Measurements from ENCODE around the gene FGD2. TPM values are rescaled to one million over a fixed set of nuclear protein-coding genes. Genes with fewer than 3 reads are reported as not detected.

Gene FGD2
- total and polyA plus RNA-seq, 9 of the 15 experiments (the other 6 are each of a cell fraction or from before 2014, with no cell fraction given): 0.09 TPM; not detected in 8

DNA sequence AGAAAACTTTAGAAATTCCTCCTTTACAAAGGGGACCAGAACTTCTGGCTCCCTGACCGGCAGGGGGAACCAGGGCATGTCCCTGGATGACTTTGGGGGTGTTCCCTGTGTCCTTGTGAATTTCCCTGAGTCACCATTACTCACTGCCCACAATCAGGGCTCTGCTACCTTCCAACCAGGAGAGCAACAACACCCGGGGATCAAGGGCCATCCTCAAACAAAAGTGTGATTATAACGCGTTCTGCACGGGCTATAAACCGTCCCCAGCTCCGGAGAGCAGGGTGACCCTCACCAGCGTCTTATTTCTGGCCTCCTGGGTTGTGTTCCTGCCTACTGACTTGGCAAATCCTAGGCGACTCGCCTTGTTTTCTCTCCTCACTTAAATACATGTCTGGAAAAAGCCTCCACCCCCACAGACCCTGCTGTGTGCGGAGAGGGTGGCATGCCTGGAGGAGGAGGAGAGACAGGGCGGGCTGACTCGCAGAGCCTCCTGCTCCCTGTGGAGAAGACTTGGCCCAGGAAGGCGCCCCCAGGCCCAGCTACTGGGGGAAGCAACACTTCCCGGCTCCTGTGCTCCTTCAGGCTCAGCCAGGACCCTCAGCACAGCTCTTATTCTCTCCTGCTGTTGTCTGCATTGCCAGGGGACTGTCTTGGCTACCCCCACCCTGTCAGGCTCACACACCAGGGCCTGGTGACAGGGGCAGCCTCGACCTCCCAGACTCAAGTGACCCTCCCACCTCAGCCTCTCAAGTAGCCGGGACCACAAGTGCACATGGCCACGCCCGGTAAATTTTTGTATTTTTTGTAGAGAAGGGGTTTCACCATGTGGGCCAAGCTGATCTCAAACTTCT, 54.1 kb downstream of the FGD2 start (continued):
- TF ChIP-seq BRD4 (IDR thresholded peaks at IDR 0.05): no peak; the same call in 1 of the 2 replicates
- TF ChIP-seq CTBP1 (IDR thresholded peaks at IDR 0.05; ENCODE audit: borderline replicate concordance): peak; percentile 94
- peak; percentile 87 for TF ChIP-seq ZEB2 (IDR thresholded peaks at IDR 0.05)
- no peak; the same call in 1 of the 2 replicates for TF ChIP-seq TAL1 (IDR thresholded peaks at IDR 0.05)
- TF ChIP-seq SREBF1 (IDR thresholded peaks at IDR 0.05; ENCODE audit: borderline replicate concordance, low read depth, low read length): no peak
- peak; percentile 47; the same call in 1 of the 2 replicates for TF ChIP-seq TOE1 (IDR thresholded peaks at IDR 0.05; ENCODE audit: borderline replicate concordance)
- TF ChIP-seq TOE1 (CRISPR knock-in tag; IDR thresholded peaks at IDR 0.05; ENCODE audit: borderline replicate concordance, low read depth): no peak
- no peak for TF ChIP-seq ZNF436 (CRISPR knock-in tag; IDR thresholded peaks at IDR 0.05)
- TF ChIP-seq ELF1 (tag; IDR thresholded peaks at IDR 0.05): 0 out of 2 replicates have a peak, but pooled peaks have one; percentile 28
- TF ChIP-seq, protein P1, sequence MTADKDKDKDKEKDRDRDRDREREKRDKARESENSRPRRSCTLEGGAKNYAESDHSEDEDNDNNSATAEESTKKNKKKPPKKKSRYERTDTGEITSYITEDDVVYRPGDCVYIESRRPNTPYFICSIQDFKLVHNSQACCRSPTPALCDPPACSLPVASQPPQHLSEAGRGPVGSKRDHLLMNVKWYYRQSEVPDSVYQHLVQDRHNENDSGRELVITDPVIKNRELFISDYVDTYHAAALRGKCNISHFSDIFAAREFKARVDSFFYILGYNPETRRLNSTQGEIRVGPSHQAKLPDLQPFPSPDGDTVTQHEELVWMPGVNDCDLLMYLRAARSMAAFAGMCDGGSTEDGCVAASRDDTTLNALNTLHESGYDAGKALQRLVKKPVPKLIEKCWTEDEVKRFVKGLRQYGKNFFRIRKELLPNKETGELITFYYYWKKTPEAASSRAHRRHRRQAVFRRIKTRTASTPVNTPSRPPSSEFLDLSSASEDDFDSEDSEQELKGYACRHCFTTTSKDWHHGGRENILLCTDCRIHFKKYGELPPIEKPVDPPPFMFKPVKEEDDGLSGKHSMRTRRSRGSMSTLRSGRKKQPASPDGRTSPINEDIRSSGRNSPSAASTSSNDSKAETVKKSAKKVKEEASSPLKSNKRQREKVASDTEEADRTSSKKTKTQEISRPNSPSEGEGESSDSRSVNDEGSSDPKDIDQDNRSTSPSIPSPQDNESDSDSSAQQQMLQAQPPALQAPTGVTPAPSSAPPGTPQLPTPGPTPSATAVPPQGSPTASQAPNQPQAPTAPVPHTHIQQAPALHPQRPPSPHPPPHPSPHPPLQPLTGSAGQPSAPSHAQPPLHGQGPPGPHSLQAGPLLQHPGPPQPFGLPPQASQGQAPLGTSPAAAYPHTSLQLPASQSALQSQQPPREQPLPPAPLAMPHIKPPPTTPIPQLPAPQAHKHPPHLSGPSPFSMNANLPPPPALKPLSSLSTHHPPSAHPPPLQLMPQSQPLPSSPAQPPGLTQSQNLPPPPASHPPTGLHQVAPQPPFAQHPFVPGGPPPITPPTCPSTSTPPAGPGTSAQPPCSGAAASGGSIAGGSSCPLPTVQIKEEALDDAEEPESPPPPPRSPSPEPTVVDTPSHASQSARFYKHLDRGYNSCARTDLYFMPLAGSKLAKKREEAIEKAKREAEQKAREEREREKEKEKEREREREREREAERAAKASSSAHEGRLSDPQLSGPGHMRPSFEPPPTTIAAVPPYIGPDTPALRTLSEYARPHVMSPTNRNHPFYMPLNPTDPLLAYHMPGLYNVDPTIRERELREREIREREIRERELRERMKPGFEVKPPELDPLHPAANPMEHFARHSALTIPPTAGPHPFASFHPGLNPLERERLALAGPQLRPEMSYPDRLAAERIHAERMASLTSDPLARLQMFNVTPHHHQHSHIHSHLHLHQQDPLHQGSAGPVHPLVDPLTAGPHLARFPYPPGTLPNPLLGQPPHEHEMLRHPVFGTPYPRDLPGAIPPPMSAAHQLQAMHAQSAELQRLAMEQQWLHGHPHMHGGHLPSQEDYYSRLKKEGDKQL (CRISPR knock-in tag; IDR thresholded peaks at IDR 0.05; ENCODE audit: borderline replicate concordance): no peak
- peak; percentile 49 for TF ChIP-seq TBP (optimal IDR thresholded peaks at IDR 0.05; ENCODE audit: low read depth, low read length)
- TF ChIP-seq ILK (tag; IDR thresholded peaks at IDR 0.05; ENCODE audit: borderline replicate concordance, low read depth): no peak
- no peak for TF ChIP-seq SAFB (IDR thresholded peaks at IDR 0.05; ENCODE audit: borderline replicate concordance, low read depth, low read length)
- TF ChIP-seq GTF2F1 (IDR thresholded peaks at IDR 0.05; ENCODE audit: low read depth, low read length): no peak
- no peak for TF ChIP-seq RBM25 (IDR thresholded peaks at IDR 0.05; ENCODE audit: low read depth, low read length, severe bottlenecking)
- TF ChIP-seq OTX1 (CRISPR knock-in tag; IDR thresholded peaks at IDR 0.05): peak; percentile 43; the same call in 1 of the 2 replicates
- TF ChIP-seq, protein P2, sequence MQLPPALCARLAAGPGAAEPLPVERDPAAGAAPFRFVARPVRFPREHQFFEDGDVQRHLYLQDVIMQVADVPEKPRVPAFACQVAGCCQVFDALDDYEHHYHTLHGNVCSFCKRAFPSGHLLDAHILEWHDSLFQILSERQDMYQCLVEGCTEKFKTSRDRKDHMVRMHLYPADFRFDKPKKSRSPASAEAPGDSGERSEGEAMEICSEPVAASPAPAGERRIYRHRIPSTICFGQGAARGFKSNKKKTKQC (CRISPR knock-in tag; IDR thresholded peaks at IDR 0.05): no peak
- no peak; the same call in 1 of the 2 replicates for TF ChIP-seq BCL6 (CRISPR knock-in tag; IDR thresholded peaks at IDR 0.05)
- no peak for TF ChIP-seq MEF2A (IDR thresholded peaks at IDR 0.05; ENCODE audit: control insufficient read depth, low read depth, low read length)
- TF ChIP-seq FOXA3 (CRISPR knock-in tag; conservative IDR thresholded peaks at IDR 0.05 in 1 of 2, IDR thresholded peaks at IDR 0.05 in 1 of 2): 0 out of 4 replicates have a peak, but pooled peaks have one; percentile 22 to 35
- TF ChIP-seq MAFG (tag; conservative IDR thresholded peaks at IDR 0.05): peak; percentile 98
- TF ChIP-seq PTTG1 (tag; IDR thresholded peaks at IDR 0.05; ENCODE audit: low read depth): peak; percentile 29; the same call in 1 of the 2 replicates
